ENCODE measurements around the gene ARAP1.

The ARAP1 gene

GRCh38 chr11:72755713-72756285 lies 3.6 kb upstream of the ARAP1 start:
- H3K27me3 ChIP-seq (ENCODE audit: insufficient read depth, poor library complexity, severe bottlenecking) = no peaks in the 10 kb centered on the region
- no peak for DNase-seq (ENCODE audit: low read depth in 1 of 2, low spot score in 1 of 2)
- no peak overlapping the region for H3K4me3 ChIP-seq (replicated peaks; ENCODE audit: insufficient read depth, low read length)
- H3K27ac ChIP-seq (replicated peaks) = no peak overlapping the region
- TF ChIP-seq GABPA (IDR thresholded peaks at IDR 0.05; ENCODE audit: low read depth) = no peak
- TF ChIP-seq SPI1 (IDR thresholded peaks at IDR 0.05; ENCODE audit: borderline replicate concordance, low read depth) = no peak
- TF ChIP-seq, protein P1, sequence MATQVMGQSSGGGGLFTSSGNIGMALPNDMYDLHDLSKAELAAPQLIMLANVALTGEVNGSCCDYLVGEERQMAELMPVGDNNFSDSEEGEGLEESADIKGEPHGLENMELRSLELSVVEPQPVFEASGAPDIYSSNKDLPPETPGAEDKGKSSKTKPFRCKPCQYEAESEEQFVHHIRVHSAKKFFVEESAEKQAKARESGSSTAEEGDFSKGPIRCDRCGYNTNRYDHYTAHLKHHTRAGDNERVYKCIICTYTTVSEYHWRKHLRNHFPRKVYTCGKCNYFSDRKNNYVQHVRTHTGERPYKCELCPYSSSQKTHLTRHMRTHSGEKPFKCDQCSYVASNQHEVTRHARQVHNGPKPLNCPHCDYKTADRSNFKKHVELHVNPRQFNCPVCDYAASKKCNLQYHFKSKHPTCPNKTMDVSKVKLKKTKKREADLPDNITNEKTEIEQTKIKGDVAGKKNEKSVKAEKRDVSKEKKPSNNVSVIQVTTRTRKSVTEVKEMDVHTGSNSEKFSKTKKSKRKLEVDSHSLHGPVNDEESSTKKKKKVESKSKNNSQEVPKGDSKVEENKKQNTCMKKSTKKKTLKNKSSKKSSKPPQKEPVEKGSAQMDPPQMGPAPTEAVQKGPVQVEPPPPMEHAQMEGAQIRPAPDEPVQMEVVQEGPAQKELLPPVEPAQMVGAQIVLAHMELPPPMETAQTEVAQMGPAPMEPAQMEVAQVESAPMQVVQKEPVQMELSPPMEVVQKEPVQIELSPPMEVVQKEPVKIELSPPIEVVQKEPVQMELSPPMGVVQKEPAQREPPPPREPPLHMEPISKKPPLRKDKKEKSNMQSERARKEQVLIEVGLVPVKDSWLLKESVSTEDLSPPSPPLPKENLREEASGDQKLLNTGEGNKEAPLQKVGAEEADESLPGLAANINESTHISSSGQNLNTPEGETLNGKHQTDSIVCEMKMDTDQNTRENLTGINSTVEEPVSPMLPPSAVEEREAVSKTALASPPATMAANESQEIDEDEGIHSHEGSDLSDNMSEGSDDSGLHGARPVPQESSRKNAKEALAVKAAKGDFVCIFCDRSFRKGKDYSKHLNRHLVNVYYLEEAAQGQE (IDR thresholded peaks at IDR 0.05; ENCODE audit: insufficient replicate concordance, low read depth) = no peak
- TF ChIP-seq POLR2AphosphoS5 (IDR thresholded peaks at IDR 0.05; ENCODE audit: low read depth) = no peak
- TF ChIP-seq CTCF (IDR thresholded peaks at IDR 0.05; ENCODE audit: insufficient read depth, low read length) = no peak

DNA sequence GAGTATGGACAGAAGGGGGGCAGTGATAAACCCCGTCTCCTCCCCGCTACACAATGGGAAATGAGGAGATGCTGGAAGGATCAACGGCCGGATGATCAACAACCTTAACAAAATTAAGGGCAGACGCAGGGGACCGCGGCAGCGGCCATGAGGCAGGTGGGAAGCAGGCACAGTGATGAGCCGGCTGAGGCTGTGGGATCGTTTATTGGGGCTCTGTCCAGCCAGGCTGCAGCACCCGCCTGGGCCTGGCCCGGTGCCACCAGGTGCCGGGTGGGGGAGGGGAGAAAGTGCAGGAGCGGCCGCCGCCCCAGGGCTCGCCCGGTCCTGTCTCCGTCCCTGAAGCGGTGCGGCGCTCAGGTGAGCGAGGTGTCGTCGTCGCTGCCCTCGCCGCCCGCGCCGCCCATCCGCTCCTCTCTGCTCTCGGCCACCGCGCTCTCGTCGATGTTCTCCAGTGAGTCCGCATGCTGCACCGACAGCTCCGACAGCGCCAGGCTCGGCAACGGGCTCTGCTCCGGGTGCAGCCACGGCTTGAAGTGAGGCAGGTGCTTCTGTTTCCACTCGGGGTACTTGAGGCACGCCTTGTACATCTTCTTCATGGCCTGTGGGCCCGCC lies 2.4 kb upstream of the ARAP1 start:
- DNase-seq (ENCODE audit: low read depth in 1 of 2, low spot score in 1 of 2) = no peak
- no peak for TF ChIP-seq SPI1 (IDR thresholded peaks at IDR 0.05; ENCODE audit: borderline replicate concordance, low read depth)
- no peak for TF ChIP-seq GABPA (IDR thresholded peaks at IDR 0.05; ENCODE audit: low read depth)
- no peak for TF ChIP-seq POLR2AphosphoS5 (IDR thresholded peaks at IDR 0.05; ENCODE audit: low read depth)
- no peak for TF ChIP-seq CTCF (IDR thresholded peaks at IDR 0.05; ENCODE audit: insufficient read depth, low read length)
- TF ChIP-seq, protein P1 (IDR thresholded peaks at IDR 0.05; ENCODE audit: insufficient replicate concordance, low read depth) = no peak
- Histone ChIP-seq H3K4me3 (replicated peaks; ENCODE audit: insufficient read depth, low read length) (no peak overlapping the region), H3K27ac (replicated peaks) (no peak overlapping the region), H3K27me3 (ENCODE audit: insufficient read depth, poor library complexity, severe bottlenecking) (no peaks in the 10 kb centered on the region)

DNA sequence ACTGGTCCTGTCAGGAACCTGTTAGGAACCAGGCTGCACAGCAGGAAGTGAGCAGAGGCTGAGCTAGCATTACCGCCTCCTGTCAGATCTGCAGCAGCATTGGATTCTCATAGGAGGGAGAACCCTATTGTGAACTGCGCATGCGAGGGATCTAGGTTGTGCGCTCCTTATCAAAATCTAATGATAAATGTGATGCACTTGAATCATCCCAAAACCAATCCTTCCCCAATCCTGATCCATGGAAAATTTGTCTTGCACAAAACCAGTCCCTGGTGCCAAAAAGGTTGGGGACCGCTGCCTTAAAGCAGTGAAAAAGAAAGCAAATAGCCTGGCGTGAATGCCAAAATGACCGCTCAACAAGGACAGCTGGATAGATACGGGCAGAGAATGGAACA lies 1.9 kb upstream of the ARAP1 start:
- H3K27ac ChIP-seq (replicated peaks) = no peak overlapping the region
- DNase-seq (ENCODE audit: low read depth in 1 of 2, low spot score in 1 of 2) = no peak
- no peak for TF ChIP-seq SPI1 (IDR thresholded peaks at IDR 0.05; ENCODE audit: borderline replicate concordance, low read depth)
- TF ChIP-seq CTCF (IDR thresholded peaks at IDR 0.05; ENCODE audit: insufficient read depth, low read length) = no peak
- TF ChIP-seq POLR2AphosphoS5 (IDR thresholded peaks at IDR 0.05; ENCODE audit: low read depth) = no peak
- TF ChIP-seq, protein P1 (IDR thresholded peaks at IDR 0.05; ENCODE audit: insufficient replicate concordance, low read depth) = no peak
- no peak for TF ChIP-seq GABPA (IDR thresholded peaks at IDR 0.05; ENCODE audit: low read depth)
- no peak overlapping the region for H3K4me3 ChIP-seq (replicated peaks; ENCODE audit: insufficient read depth, low read length)
- H3K27me3 ChIP-seq (ENCODE audit: insufficient read depth, poor library complexity, severe bottlenecking) = no peaks in the 10 kb centered on the region
